ENCODE results near the gene GPR146.

- TF ChIP-seq, protein P1, sequence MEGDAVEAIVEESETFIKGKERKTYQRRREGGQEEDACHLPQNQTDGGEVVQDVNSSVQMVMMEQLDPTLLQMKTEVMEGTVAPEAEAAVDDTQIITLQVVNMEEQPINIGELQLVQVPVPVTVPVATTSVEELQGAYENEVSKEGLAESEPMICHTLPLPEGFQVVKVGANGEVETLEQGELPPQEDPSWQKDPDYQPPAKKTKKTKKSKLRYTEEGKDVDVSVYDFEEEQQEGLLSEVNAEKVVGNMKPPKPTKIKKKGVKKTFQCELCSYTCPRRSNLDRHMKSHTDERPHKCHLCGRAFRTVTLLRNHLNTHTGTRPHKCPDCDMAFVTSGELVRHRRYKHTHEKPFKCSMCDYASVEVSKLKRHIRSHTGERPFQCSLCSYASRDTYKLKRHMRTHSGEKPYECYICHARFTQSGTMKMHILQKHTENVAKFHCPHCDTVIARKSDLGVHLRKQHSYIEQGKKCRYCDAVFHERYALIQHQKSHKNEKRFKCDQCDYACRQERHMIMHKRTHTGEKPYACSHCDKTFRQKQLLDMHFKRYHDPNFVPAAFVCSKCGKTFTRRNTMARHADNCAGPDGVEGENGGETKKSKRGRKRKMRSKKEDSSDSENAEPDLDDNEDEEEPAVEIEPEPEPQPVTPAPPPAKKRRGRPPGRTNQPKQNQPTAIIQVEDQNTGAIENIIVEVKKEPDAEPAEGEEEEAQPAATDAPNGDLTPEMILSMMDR (IDR thresholded peaks at IDR 0.05): no peak
- no peak for TF ChIP-seq POLR2A (IDR thresholded peaks at IDR 0.05)
Measured at GRCh38 chr7:1092161-1092632, 47.9 kb downstream of the GPR146 start.
